22Rv1 (cell line): ENCODE measurements around the gene MON1A.
A peak's percentile ranks its signal among the peaks of the same experiment; 100 is the strongest.

Experiments
- H3K27ac ChIP-seq: fragments of 450-650 bp; 2 replicates; pipeline ENCODE4 v1.5.1; 2017
- CTCF ChIP-seq: fragments of 450-650 bp; IDR thresholded peaks from 2 replicates; pipeline ENCODE4 v1.5.1; 2017; ENCODE audit warnings: mild to moderate bottlenecking
- ZFX ChIP-seq: fragments of 450-650 bp; IDR thresholded peaks from 2 replicates; pipeline ENCODE4 v1.6.1; 2017; ENCODE audit warnings: antibody characterized with exemption, borderline replicate concordance

MON1A gene

GRCh38 chr3:49906073-49906743, 23.4 kb downstream of the MON1A start:
- no peak overlapping the region for H3K27ac ChIP-seq
- no peak for TF ChIP-seq ZFX
- TF ChIP-seq CTCF, result peak; percentile 22; the same call in 1 of the 2 replicates

- peak overlapping the region; percentile 78 for H3K27ac ChIP-seq
These were observed 25.2 kb downstream of the MON1A start for GRCh38 chr3:49904448-49904847.

- TF ChIP-seq ZFX (no peak), CTCF (no peak)
- H3K27ac ChIP-seq, result peak within 1 kb of the TSS; percentile 78
These were observed 25.9 kb downstream of the MON1A start, which contains the start of gene MST1R for GRCh38 chr3:49903451-49904424. Gene MST1R (minus strand): TSS chr3:49903873. CDS start chr3:49903609, 264 bp downstream.

GRCh38 chr3:49902511-49903345, 26.9 kb downstream of the MON1A start:
- H3K27ac ChIP-seq, result peak overlapping the region; percentile 78
- TF ChIP-seq CTCF (no peak), ZFX (no peak)

- no peak overlapping the region for H3K27ac ChIP-seq
- TF ChIP-seq ZFX, result no peak
- TF ChIP-seq CTCF, result no peak
These were observed 28.0 kb downstream of the MON1A start for GRCh38 chr3:49901366-49902339.

GRCh38 chr3:49900491-49901153, 29.0 kb downstream of the MON1A start:
- H3K27ac ChIP-seq, result no peak overlapping the region
- no peak for TF ChIP-seq CTCF
- no peak for TF ChIP-seq ZFX
